HG03354 (cell line): ENCODE results near the gene ZNF442.
"Not testable (repeated sequence)": the region's sequence is repeated elsewhere in the genome, so short reads cannot be mapped to it uniquely, and the experiment has no call there.

ENCODE experiments used
- ATAC-seq: cut with Tn5 transposase; IDR thresholded peaks from one replicate; pipeline ENCODE4 v1.9.1; 2021; ENCODE audit warnings: mild to moderate bottlenecking; ENCODE audit not compliant: unreplicated experiment, poor library complexity, severe bottlenecking

ZNF442 gene

DNA sequence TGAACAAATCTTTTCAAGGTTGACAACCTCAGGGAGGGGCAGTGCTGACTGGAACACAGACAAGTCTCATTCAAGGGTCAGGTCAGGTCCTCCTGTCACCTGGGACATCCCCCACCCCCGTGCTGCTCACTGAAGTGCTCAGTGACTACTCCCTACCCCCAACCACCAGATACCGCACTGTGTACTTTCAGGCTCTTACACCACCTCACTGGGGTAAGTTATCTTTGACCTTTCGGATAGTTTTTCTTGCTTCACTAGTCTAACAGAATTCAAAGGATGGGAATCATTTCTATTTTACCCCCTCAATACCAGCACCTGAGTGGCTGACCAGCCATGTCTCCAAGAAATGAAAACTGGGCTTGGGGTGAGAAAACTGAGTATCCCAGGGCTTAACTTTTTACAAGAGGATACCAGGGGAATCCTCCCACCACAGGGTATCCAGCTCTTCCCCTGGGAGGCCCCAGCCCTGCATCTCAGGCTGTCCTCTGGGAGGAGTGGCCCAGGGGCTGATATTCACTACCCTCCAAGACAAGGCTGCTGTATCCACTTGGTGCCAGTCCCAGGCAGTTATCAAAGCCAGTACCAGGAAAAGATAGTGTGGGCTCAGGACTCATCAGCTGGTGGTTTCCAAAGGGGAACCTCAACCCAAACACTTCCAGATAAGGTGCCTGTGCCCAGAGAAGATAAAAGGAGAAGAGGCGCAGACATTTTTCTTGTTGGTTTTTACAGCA lies 34.1 kb downstream of the ZNF442 start:
- peak; percentile 39 for ATAC-seq

DNA sequence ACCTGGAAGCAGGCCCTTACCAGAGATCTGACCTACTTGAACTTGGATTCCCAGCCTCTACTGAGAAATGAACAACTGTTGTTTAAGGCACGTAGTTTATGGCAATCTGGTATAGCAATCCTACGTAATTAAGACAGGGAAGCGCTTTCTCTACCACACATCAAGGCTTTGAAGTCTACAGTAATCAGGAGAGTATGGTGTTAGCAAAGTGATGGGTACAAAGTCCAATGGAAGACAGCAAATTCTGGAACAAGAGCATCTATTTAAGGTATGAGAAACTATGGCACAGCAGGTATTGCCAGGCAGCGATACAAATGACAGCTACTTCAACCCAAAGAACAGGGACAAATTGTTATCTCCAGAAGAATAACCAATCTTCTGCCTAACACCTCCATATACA lies 35.1 kb downstream of the ZNF442 start:
- ATAC-seq, result no peak

DNA sequence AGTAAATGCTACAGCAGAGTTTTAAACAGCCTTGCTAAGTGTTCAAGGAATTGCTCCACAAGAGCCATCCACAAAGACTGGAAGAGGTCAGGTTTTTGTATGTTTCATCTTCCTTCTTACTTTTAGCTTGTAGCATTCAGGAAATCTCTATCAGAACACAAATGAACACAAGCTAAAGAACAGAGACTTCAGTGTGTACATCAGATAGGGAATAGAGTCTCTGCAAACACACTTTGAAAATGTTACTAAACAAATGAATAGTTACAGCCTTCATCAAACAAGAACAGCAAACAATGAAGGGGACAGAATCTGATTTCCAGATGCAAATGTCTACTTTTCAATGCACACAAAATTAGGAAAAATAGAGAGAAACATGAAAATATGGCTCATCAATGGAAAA lies 39.8 kb downstream of the ZNF442 start:
- ATAC-seq, result no peak

DNA sequence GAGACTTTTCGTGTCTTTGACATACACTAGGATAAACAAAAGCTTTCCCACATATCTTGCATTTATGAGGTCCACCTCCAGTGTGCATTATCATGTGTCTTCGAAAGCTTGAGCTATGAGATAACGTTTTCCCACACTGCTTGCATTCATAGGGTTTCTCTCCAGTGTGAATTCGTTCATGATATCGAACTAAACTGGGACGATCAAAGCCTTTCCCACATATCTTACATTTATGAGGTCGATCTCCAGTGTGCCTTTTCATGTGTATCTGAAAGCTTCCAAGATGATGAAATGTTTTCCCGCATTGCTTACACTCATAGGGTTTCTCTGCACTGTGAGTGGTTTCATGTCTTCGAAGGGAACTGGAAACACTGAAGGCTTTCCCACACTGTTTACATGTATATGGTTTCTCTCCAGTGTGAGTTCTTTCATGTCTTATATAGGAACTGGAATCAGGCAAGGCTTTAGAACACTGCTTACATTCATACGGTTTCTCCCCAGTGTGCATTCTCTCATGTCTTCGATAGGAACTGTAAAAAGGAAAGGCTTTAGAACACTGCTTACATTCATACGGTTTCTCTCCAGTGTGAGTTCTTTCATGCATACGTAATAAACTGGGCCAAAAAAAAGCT lies 46.6 kb downstream of the ZNF442 start:
- no peak for ATAC-seq

DNA sequence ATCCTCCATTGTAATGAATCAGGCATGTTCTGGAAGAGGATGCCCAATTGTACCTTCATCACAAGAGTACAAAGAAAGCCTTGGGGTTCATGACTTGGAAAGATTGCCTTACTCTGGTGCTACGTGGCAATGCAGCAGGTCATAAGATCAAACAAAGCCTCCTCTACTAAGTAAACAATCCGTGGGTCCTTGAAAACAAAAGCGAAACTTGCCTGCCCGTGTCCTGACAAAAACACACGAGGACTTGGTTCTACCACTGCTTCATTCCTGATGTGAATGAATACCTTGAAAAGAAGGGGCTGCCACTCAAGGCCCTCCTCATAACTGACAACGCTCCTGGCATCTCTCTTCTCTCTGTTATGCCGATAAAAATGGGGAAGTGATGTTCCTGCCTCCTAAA lies 50.9 kb downstream of the ZNF442 start:
- no peak for ATAC-seq

DNA sequence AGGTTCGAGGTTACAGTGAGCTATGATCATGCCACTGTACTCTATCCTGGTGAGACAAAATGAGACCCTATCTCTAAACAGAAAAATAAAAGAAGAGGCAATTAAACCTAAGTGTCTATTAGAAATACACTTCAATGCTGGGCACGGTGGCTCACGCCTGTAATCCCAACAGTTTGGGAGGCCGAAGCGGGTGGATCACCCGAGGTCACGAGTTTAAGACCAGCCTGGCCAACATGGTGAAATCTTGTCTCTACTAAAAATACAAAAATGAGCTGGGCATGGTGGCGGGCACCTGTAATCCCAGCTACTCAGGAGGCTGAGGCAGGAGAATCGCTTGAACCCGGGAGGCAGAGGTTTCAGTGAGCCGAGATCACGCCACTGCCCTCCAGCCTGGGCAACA lies 56.6 kb downstream of the ZNF442 start:
- not testable (repeated sequence) for ATAC-seq
